WTC11 (cell line): ENCODE measurements around the gene OR4D5. TPM values are rescaled to one million over a fixed set of nuclear protein-coding genes. Genes with fewer than 3 reads are reported as not detected.

Source experiments
- ATAC-seq: fragments of 200-7000 bp; cut with Tn5 transposase; 2 replicates; pipeline ENCODE4 v1.10.0; 2021; ENCODE audit warnings: mild to moderate bottlenecking, moderate library complexity
- CTCF ChIA-PET: fragments of 300-600 bp; sonication (Branson Sonifier 250); formaldehyde crosslinking; loops from one replicate; lab custom pipeline; 2021; ENCODE audit warnings: antibody characterized with exemption; lab: Charles Lee
- POLR2A ChIA-PET: fragments of 350-600 bp; sonication (Branson Sonifier 250); formaldehyde crosslinking; loops from one replicate; lab custom pipeline; 2021; ENCODE audit warnings: antibody characterized with exemption; lab: Charles Lee
- DNase-seq: peaks from one replicate; pipeline ENCODE4 v3.0.0; 2021; ENCODE audit warnings: low spot score
- H3K27ac Mint-ChIP-seq: 2 replicates; pipeline ENCODE4 v1.8.0; 2021; ENCODE audit warnings: mixed read lengths
- H3K27me3 Mint-ChIP-seq: 2 replicates; pipeline ENCODE4 v1.8.0; 2021; ENCODE audit warnings: low read depth, mild to moderate bottlenecking, moderate library complexity, mixed read lengths
- H3K36me3 Mint-ChIP-seq: 2 replicates; pipeline ENCODE4 v1.8.0; 2021; ENCODE audit warnings: mixed read lengths
- H3K4me1 Mint-ChIP-seq: 2 replicates; pipeline ENCODE4 v1.8.0; 2022; ENCODE audit warnings: mixed read lengths
- H3K4me3 Mint-ChIP-seq: 2 replicates; pipeline ENCODE4 v1.8.0; 2021; ENCODE audit warnings: mild to moderate bottlenecking, moderate library complexity, mixed read lengths
- H3K9me3 Mint-ChIP-seq: 2 replicates; pipeline ENCODE4 v1.8.0; 2021; ENCODE audit warnings: mixed read lengths
- ATF2 ChIP-seq: sonication (generic); formaldehyde crosslinking; IDR thresholded peaks from 2 replicates; pipeline ENCODE4 v1.8.1; 2022; ENCODE audit warnings: low read depth, missing genetic modification reagents, borderline replicate concordance
- E2F5 ChIP-seq: sonication (generic); formaldehyde crosslinking; IDR thresholded peaks from 2 replicates; pipeline ENCODE4 v1.8.1; 2022; ENCODE audit warnings: mild to moderate bottlenecking, moderate library complexity, missing genetic modification reagents
- ESRRA ChIP-seq: sonication (generic); formaldehyde crosslinking; IDR thresholded peaks from 2 replicates; pipeline ENCODE4 v1.8.1; 2022; ENCODE audit warnings: mild to moderate bottlenecking, missing genetic modification reagents, borderline replicate concordance
- FOXP4 ChIP-seq: sonication (generic); formaldehyde crosslinking; IDR thresholded peaks from 2 replicates; pipeline ENCODE4 v1.8.0; 2022; ENCODE audit warnings: mild to moderate bottlenecking, missing genetic modification reagents
- IRF1 ChIP-seq: sonication (generic); formaldehyde crosslinking; IDR thresholded peaks from 2 replicates; pipeline ENCODE4 v1.8.0; 2023; ENCODE audit warnings: missing genetic modification reagents
- MXD4 ChIP-seq: fragments of 250-450 bp; sonication (Bioruptor Pico); IDR thresholded peaks from 2 replicates; pipeline ENCODE4 v1.8.0; 2021; ENCODE audit warnings: mild to moderate bottlenecking, moderate library complexity, borderline replicate concordance
- NFATC4 ChIP-seq: fragments of 250-450 bp; sonication (Bioruptor Pico); IDR thresholded peaks from 2 replicates; pipeline ENCODE4 v1.9.0; 2021; ENCODE audit warnings: mild to moderate bottlenecking
- NFE2L1 ChIP-seq: sonication (generic); formaldehyde crosslinking; IDR thresholded peaks from 2 replicates; pipeline ENCODE4 v1.8.1; 2023; ENCODE audit warnings: missing genetic modification reagents
- NR1H2 ChIP-seq: sonication (generic); formaldehyde crosslinking; IDR thresholded peaks from 2 replicates; pipeline ENCODE4 v1.9.0; 2021; ENCODE audit warnings: mild to moderate bottlenecking, moderate library complexity, missing genetic modification reagents
- NR2C2 ChIP-seq: sonication (generic); formaldehyde crosslinking; IDR thresholded peaks from 2 replicates; pipeline ENCODE4 v1.8.0; 2022; ENCODE audit warnings: mild to moderate bottlenecking, missing genetic modification reagents
- NR3C1 ChIP-seq: sonication (generic); formaldehyde crosslinking; conservative IDR thresholded peaks from 2 replicates; pipeline ENCODE4 v1.8.1; 2023; ENCODE audit warnings: low read depth, mild to moderate bottlenecking, missing genetic modification reagents
- RELA ChIP-seq: sonication (generic); formaldehyde crosslinking; IDR thresholded peaks from 2 replicates; pipeline ENCODE4 v1.8.1; 2022; ENCODE audit warnings: missing genetic modification reagents, mild to moderate bottlenecking, borderline replicate concordance
- RORB ChIP-seq: fragments of 250-450 bp; sonication (Bioruptor Pico); IDR thresholded peaks from 2 replicates; pipeline ENCODE4 v1.9.0; 2021; ENCODE audit warnings: mild to moderate bottlenecking
- SMAD3 ChIP-seq: sonication (generic); formaldehyde crosslinking; IDR thresholded peaks from 2 replicates; pipeline ENCODE4 v1.8.0; 2022; ENCODE audit warnings: missing genetic modification reagents, mild to moderate bottlenecking, borderline replicate concordance
- TP53 ChIP-seq: sonication (generic); formaldehyde crosslinking; IDR thresholded peaks from 2 replicates; pipeline ENCODE4 v1.8.1; 2023; ENCODE audit warnings: mild to moderate bottlenecking, missing genetic modification reagents
- ZBTB43 ChIP-seq: sonication (generic); formaldehyde crosslinking; IDR thresholded peaks from 2 replicates; pipeline ENCODE4 v1.8.1; 2023; ENCODE audit warnings: mild to moderate bottlenecking, missing genetic modification reagents
- ZNF416 ChIP-seq: fragments of 250-450 bp; sonication (Bioruptor Pico); IDR thresholded peaks from 2 replicates; pipeline ENCODE4 v1.9.0; 2021; ENCODE audit warnings: mild to moderate bottlenecking, inconsistent platforms
- total RNA-seq: library from RNA; stranded (reverse); gene quantifications from 3 replicates; pipeline ENCODE4 v1.2.3, GENCODE V29; 2021
- TF ChIP-seq, protein P1 (sequence below): sonication (generic); formaldehyde crosslinking; IDR thresholded peaks from 2 replicates; pipeline ENCODE4 v1.8.1; 2023; ENCODE audit warnings: mild to moderate bottlenecking, missing genetic modification reagents, borderline replicate concordance
- TF ChIP-seq, protein P2 (sequence below): fragments of 250-450 bp; sonication (Bioruptor Pico); conservative IDR thresholded peaks from 2 replicates; pipeline ENCODE4 v1.9.0; 2021; ENCODE audit warnings: mild to moderate bottlenecking

OR4D5 gene
- total RNA-seq, 1 experiment from 2014 or later = not detected

DNA sequence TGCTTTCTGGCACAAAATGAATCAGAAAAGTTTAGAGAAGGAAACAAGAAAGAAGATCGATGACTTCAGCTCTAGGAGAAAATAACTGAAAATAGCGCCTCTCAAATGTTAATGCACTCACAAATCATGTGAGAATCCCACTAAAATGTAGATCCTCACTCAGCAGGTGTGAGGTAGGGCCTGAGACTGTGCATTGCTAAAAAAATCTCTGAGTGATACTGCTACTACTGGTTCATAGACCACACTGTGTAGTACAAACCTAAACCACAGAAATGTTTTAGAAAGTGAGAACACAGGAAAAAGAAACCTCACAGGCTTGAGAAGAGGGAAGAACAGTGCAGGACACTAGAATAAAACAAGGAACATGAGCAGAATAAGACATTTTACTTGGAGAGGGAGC is 35.5 kb upstream of the OR4D5 start (continued):
- TF ChIP-seq, protein P1, sequence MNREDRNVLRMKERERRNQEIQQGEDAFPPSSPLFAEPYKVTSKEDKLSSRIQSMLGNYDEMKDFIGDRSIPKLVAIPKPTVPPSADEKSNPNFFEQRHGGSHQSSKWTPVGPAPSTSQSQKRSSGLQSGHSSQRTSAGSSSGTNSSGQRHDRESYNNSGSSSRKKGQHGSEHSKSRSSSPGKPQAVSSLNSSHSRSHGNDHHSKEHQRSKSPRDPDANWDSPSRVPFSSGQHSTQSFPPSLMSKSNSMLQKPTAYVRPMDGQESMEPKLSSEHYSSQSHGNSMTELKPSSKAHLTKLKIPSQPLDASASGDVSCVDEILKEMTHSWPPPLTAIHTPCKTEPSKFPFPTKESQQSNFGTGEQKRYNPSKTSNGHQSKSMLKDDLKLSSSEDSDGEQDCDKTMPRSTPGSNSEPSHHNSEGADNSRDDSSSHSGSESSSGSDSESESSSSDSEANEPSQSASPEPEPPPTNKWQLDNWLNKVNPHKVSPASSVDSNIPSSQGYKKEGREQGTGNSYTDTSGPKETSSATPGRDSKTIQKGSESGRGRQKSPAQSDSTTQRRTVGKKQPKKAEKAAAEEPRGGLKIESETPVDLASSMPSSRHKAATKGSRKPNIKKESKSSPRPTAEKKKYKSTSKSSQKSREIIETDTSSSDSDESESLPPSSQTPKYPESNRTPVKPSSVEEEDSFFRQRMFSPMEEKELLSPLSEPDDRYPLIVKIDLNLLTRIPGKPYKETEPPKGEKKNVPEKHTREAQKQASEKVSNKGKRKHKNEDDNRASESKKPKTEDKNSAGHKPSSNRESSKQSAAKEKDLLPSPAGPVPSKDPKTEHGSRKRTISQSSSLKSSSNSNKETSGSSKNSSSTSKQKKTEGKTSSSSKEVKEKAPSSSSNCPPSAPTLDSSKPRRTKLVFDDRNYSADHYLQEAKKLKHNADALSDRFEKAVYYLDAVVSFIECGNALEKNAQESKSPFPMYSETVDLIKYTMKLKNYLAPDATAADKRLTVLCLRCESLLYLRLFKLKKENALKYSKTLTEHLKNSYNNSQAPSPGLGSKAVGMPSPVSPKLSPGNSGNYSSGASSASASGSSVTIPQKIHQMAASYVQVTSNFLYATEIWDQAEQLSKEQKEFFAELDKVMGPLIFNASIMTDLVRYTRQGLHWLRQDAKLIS = no peak
- TF ChIP-seq, protein P2, sequence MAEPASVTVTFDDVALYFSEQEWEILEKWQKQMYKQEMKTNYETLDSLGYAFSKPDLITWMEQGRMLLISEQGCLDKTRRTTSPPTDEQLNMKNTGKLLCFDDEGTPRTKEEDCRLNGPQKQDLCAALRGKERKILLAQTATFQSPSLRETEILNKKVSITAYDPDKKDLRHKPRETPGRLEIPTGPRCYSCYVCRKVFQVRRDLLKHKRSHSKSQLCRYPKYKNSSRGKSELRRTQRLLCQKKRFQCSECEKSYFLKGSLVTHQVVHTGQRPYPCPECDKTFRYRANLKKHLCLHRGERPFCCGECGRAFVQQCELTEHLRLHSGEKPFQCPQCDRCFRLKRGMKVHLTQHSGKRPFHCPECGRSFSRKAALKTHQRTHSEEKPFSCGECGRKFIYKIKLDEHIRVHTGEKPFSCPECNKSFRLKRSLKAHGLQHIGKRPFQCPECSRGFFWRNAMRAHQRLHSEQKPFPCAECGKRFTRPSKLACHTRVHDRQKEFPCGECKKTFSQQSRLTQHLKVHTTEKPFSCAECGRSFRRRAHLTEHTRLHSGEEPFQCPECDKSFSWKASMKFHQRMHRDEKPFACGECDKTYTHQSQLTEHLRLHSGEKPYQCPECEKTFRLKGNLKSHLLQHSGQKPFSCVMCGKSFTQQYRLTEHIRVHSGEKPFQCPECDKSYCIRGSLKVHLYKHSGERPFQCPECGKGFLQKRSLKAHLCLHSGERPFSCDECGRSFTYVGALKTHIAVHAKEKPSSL (CRISPR knock-in tag) = no peak
- no peak for TF ChIP-seq ZNF416 (CRISPR knock-in tag)
- TF ChIP-seq NR3C1 (CRISPR knock-in tag) = no peak

- DNase-seq (no peak), ATAC-seq (no peak)
- no peak overlapping the region for H3K27ac Mint-ChIP-seq
- no peaks in the 10 kb centered on the region for H3K36me3 Mint-ChIP-seq
- H3K4me3 Mint-ChIP-seq = no peak overlapping the region
- H3K9me3 Mint-ChIP-seq = no peaks in the 10 kb centered on the region
- ChIA-PET CTCF (no interaction called here), POLR2A (interaction anchor here (0.6 kb wide), 1 partner anchor 101 kb away, joined by 5 read pairs; no protein-coding TSS in a partner anchor)
- peaks cover 8% of the 10 kb centered on the region for H3K4me1 Mint-ChIP-seq
- TF ChIP-seq IRF1 (CRISPR knock-in tag) (no peak), NFE2L1 (CRISPR knock-in tag) (no peak), ATF2 (CRISPR knock-in tag) (no peak), NR1H2 (CRISPR knock-in tag) (no peak), RORB (no peak), E2F5 (CRISPR knock-in tag) (no peak), SMAD3 (CRISPR knock-in tag) (no peak), RELA (CRISPR knock-in tag) (no peak), ESRRA (no peak), ZBTB43 (CRISPR knock-in tag) (no peak), NR2C2 (CRISPR knock-in tag) (no peak), FOXP4 (CRISPR knock-in tag) (no peak), MXD4 (CRISPR knock-in tag) (no peak), NFATC4 (CRISPR knock-in tag) (no peak), TP53 (CRISPR knock-in tag) (no peak)
- no peaks in the 10 kb centered on the region for H3K27me3 Mint-ChIP-seq
Observed at GRCh38 chr11:123904932-123905331, 34.5 kb upstream of the OR4D5 start.
